Activated CD8-positive, alpha-beta memory T cell treated with anti-CD3 and anti-CD28 coated beads for 36 hours (primary cell): Measurements from ENCODE around the gene GCKR. TPM values are rescaled to one million over a fixed set of nuclear protein-coding genes. Genes with fewer than 3 reads are reported as not detected.
"Not testable (repeated sequence)": the region's sequence is repeated elsewhere in the genome, so short reads cannot be mapped to it uniquely, and the experiment has no call there.

Experiments used
- CTCF ChIA-PET: fragments of 350-600 bp; sonication (Branson Sonifier 250); formaldehyde crosslinking; loops from one replicate; lab custom pipeline; 2021; ENCODE audit warnings: antibody characterized with exemption; lab: Charles Lee
- POLR2A ChIA-PET: fragments of 350-600 bp; sonication (Branson Sonifier 250); formaldehyde crosslinking; loops from one replicate; lab custom pipeline; 2021; ENCODE audit warnings: antibody characterized with exemption; lab: Charles Lee
- total RNA-seq, 2 experiments: library from RNA; stranded (reverse); gene quantifications; one replicate each; pipeline ENCODE4 v1.2.3, GENCODE V29; 2021

The GCKR gene
- total RNA-seq, 2 experiments from 2014 or later, result not detected

- ChIA-PET POLR2A (no interaction called here), CTCF (no interaction called here)
Measured at GRCh38 chr2:27502142-27502541, 5.5 kb downstream of the GCKR start.

GRCh38 chr2:27506587-27506986 lies 9.9 kb downstream of the GCKR start:
- ChIA-PET CTCF (no interaction called here), POLR2A (no interaction called here)

DNA sequence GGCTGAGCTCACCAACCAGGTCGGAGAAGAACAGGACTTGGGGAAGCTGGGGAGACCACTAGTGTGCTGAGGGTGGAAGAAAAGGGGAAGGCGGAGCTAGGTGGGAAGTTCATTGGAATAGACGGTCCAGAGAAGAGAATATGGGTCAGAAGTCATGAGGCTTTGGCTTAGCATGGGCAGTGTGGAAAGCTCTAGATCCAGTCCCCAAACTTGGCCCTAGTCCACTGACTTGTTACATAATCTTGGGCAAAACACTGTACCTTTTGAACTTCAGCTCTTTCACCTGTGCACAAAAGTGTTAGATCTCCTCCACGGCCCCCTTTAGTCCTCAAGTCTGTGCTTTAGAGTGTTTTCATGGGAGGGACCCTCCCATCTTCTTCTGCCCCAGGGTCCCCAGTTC lies 10.7 kb downstream of the GCKR start:
- ChIA-PET POLR2A (no interaction called here), CTCF (no interaction called here)

DNA sequence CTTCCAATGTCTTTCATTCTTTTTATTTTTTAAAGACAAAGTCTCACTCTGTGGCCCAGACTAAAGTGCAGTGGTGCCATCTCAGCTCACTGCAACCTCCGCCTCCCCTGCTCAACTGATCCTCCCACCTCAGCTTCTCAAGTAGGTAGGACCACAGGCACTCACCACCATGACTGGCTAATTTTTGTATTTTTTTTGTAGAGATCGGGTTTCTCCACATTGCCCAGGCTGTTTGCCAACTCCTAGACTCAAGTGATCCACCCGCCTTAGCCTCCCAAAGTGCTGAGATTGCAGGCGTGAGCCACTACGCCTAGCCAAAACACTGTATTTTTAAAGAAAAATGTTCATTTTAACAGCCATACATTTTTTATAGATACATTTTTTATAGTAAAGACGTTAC lies 12.7 kb downstream of the GCKR start:
- ChIA-PET POLR2A (no interaction called here), CTCF (no interaction called here)

DNA sequence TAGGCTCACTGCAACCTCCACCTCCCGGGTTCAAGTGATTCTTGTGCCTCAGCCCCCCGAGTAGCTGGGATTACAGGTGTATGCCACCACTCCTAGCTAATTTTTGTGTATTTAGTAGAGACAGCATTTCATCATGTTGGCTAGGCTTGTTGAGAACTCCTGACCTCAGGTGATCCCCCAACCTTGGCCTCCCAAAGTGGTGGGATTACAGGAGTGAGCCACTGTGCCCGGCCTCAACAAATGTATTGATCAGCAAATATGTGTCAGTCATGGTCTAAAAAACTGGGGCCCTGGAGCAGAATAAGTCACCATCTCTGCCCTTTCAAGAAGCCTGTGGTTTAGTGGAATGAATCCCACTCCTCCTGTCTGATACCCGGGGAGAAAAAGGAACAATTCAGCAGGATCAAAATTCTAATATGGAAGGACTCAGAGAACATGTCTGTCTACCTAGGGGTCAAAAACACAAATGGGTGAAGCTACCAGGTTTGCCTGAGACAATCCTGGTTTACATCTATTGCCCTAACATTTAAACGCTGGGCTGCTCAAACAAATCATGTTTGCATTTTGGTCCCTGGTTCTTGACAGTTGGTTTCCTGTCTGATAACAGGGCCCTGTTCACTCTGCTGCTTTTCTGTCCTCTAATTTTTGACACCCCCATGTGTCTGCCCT lies 21.6 kb downstream of the GCKR start:
- ChIA-PET CTCF (no interaction called here), POLR2A (no interaction called here)

DNA sequence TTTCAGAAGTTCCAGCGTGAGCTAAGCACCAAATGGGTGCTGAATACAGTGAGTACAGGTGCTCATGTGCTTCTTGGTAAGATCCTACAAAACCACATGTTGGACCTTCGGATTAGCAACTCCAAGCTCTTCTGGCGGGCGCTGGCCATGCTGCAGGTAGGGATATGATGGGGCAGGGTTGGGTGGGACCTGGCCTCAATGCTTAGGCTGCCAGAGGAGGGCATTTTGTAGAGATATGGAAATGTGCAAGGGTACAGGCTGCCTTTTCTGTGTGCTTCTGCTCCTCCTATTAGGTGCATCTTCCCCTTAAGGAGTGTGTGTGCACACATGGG lies 22.1 kb downstream of the GCKR start:
- ChIA-PET POLR2A (no interaction called here), CTCF (no interaction called here)

DNA sequence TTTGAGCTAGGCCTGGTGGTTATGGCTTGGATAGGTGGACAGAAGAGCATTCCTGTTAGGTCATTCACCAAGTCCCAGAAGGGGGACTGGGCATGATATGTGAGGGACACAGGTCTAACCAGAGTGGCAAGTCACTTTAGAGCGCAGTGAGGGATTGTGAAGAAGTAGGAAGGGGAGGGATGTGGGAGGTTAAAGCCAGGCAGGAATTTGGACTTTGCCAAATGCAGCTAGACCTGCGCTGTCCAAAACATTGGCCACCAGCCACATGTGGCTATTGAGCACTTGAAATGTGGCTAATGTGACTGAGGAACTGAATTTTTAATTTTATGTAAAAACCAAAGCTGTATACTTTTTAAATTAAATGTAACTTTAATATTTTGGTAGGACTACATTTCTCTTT lies 23.7 kb downstream of the GCKR start:
- POLR2A ChIA-PET, result no interaction called here
- CTCF ChIA-PET, result no interaction called here

- ChIA-PET CTCF (no interaction called here), POLR2A (no interaction called here)
Measured at GRCh38 chr2:27522400-27522945, 25.8 kb downstream of the GCKR start.

GRCh38 chr2:27527182-27527581 lies 30.5 kb downstream of the GCKR start:
- ChIA-PET CTCF (interaction anchor here (0.7 kb wide), 1 partner anchor 194 kb away, joined by 3 read pairs; no protein-coding TSS in a partner anchor), POLR2A (no interaction called here)

DNA sequence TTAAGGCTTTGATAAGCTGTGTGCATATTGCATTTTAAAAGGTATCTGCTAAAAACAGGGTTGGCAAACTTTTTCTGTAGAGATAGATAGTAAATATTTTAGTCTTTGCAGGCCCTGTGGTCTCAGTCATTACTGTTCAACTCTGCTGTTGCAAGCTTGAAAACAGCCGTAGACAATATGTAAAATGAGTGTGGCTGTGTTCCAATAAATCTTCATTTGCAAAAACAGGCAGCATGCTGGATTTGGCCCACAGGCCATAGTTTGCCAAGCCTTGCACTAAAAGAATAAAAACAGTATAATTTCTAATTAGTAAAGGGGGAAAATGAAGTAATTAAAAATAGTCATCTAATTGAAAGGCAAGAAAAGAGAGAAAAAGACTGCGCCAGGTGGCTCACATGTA lies 35.3 kb downstream of the GCKR start:
- ChIA-PET CTCF (no interaction called here), POLR2A (no interaction called here)

GRCh38 chr2:27537287-27537686 lies 40.6 kb downstream of the GCKR start:
- ChIA-PET CTCF (no interaction called here), POLR2A (no interaction called here)

DNA sequence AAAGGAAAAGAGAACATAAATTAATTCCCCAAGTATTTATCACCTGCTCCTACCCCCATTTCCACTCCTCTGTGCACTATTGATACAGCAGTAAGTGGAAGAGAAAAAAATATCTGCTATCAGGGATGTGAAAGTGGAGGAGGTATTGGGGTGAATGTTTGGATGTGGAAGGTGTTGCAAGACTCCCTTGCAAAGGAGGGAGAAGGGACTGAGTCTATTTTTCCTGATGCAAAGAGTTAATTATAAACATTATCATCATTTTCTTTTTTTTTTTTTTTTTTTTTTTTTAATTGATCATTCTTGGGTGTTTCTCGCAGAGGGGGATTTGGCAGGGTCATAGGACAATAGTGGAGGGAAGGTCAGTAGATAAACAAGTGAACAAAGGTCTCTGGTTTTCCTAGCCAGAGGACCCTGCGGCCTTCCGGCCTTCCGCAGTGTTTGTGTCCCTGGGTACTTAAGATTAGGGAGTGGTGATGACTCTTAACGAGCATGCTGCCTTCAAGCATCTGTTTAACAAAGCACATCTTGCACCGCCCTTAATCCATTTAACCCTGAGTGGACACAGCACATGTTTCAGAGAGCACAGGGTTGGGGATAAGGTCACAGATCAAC lies 42.3 kb downstream of the GCKR start:
- POLR2A ChIA-PET, CTCF ChIA-PET: not testable (repeated sequence)

- POLR2A ChIA-PET, CTCF ChIA-PET: not testable (repeated sequence)
Measured at GRCh38 chr2:27539649-27540048, 43.0 kb downstream of the GCKR start.

DNA sequence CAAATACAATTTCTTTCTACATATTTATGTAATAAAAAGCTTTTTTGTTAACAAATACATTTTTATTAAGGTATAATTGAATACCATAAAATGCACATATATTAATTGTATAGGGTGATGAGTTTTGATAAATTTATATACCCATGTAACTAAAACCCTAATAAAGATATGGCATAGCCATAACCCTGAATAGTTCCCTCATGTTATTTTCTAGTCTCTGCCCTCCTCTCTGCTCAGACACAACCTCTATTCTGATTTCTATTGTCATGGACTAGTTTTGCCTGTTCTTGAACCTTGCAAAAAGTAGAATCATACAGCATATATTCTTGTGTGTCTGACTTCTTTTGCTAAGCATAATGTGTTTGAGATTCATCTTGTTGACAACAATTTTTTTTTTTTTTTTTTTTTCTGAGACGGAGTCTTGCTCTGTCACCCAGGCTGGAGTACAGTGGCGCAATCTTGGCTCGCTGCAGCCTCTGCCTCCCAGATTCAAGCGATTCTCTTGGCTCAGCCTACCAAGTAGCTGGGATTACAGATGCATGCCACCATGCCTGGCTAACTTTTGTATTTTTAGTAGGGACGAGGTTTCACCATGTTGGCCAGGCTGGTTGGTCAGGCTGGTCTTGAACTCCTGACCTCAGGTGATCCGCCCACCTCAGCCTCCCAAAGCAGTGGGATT lies 47.6 kb downstream of the GCKR start:
- POLR2A ChIA-PET, result no interaction called here
- CTCF ChIA-PET, result no interaction called here

DNA sequence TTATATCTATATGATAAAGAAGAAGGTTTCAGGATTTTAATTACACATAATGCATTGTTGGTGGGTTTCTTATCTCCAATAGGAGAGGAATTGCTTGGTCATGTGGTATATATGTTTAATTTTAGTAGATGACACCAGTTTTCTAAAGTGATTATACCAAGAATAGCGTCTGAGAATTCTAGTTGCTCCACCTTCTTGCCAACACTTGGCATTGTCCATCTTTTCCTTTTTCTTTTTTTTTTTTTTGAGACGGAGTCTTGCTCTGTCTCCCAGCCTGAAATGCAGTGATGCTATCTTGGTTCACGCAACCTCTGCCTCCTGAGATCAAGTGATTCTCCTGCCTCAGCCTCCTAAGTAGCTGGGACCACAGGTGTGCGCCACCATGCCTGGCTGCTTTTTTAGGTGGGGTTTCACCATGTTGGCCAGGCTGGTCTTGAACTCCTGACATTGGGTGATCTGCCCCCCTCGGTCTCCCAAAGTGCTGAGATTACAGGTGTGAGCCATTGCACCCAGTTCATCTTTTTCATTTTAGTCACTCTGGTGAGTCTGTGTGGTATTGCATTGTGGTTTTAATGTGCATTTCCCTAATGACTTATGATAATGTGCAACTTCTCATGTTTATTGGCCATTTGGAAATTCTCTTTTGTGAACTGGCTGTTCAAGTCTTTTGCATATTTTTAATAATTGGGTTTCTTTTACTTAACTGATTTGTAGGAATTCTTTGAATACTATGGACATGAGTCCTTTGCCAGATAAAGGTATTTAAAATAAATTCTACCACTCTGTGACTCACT lies 48.9 kb downstream of the GCKR start:
- ChIA-PET POLR2A (no interaction called here), CTCF (no interaction called here)

DNA sequence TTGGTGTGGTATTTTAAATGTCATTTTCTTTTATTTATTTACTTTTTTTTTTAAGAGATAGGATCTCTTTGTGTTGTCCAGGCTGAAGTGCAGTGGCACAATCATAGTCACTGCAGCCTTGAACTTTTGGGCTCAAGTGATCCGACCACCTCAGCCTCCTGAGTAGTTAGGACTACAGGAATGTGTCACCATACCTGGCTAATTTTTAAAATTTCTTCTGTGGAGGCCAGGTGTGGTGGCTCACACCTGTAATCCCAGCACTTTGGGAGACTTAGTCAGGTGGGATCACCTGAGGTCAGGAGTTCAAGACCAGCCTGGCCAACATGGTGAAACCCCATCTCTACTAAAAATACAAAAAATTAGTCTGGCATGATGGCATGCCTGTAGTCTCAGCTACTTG lies 52.7 kb downstream of the GCKR start:
- ChIA-PET CTCF (no interaction called here), POLR2A (no interaction called here)

- CTCF ChIA-PET, result no interaction called here
- POLR2A ChIA-PET, result no interaction called here
Measured at GRCh38 chr2:27551514-27551913, 54.9 kb downstream of the GCKR start.

DNA sequence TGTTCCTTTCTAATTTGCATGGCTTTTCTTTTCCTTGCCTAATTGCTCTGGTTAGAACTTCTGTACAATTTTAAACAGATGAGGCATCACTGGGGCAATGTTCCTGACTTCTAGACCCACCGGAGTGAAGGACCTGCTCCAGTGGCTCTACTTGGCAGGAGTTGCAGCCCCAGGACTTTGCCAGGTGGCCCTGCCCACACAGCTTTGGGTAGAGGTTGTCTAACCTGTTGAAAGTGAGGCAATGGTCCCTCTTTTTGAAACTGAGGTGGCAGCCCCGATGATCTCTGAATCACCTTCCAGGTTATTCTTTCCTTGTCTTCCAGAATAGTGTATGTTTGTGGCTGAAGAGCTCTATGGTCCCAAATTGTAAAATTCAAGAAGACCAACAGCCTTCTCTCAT lies 56.3 kb downstream of the GCKR start:
- POLR2A ChIA-PET, result no interaction called here
- CTCF ChIA-PET, result no interaction called here

GRCh38 chr2:27554451-27554850 lies 57.8 kb downstream of the GCKR start:
- POLR2A ChIA-PET, CTCF ChIA-PET: not testable (repeated sequence)

DNA sequence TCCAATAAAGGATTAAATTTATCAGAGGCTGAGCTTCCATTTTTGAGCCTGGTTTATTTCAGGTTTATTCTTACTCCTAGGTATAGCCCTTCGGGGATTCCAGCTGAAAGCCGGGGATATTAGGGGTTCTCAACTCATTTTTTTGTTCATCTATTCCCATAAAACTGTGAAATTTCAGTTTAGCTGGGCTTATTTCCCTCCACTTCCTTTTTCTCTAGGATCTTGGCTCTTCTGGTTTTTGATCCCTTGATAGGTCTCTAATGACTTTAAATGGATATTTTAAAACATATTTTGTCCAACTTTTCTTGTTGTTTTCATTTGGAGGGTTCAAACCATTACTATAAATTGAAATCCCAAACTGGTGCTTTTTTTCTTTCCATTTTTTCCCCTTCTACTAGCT lies 62.6 kb downstream of the GCKR start:
- ChIA-PET CTCF (no interaction called here), POLR2A (no interaction called here)
